HG02798 (cell line): ENCODE results near the gene SENP5.

ENCODE experiments used
- ATAC-seq: cut with Tn5 transposase; IDR thresholded peaks from one replicate; pipeline ENCODE4 v1.9.1; 2021; ENCODE audit warnings: mild to moderate bottlenecking; ENCODE audit not compliant: unreplicated experiment, poor library complexity

SENP5 gene

DNA sequence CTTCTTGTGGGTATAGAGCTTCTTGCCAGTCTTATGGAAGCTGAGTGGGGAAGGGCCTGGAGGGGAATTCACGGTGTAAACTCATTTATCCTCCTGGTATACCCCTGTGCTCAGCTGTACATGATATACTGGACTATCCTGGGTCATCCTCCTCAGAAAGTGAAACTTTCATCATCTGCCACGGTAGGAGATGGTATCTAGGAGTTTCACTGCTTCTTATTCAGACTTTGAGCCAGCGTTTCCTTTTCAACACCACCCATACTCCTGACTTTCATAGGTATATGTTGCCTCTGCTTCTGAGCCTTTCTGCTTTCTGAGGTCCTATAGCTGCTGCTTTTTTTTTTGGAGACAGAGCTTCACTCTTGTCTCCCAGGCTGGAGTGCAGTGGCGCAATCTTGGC lies 15.6 kb downstream of the SENP5 start:
- peak; percentile 60 for ATAC-seq

DNA sequence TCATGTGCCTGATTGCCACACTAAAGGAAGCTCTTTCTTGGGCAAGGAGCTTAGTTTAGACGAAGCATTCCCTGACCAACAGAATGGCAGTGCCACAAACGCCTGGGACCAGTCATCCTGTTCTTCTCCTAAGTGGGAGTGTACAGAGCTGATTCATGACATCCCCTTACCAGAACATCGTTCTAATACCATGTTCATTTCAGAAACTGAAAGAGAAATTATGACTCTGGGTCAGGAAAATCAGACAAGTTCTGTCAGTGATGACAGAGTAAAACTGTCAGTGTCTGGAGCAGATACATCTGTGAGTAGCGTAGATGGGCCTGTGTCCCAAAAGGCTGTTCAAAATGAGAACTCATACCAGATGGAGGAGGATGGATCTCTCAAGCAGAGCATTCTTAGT lies 18.4 kb downstream of the SENP5 start:
- no peak for ATAC-seq

DNA sequence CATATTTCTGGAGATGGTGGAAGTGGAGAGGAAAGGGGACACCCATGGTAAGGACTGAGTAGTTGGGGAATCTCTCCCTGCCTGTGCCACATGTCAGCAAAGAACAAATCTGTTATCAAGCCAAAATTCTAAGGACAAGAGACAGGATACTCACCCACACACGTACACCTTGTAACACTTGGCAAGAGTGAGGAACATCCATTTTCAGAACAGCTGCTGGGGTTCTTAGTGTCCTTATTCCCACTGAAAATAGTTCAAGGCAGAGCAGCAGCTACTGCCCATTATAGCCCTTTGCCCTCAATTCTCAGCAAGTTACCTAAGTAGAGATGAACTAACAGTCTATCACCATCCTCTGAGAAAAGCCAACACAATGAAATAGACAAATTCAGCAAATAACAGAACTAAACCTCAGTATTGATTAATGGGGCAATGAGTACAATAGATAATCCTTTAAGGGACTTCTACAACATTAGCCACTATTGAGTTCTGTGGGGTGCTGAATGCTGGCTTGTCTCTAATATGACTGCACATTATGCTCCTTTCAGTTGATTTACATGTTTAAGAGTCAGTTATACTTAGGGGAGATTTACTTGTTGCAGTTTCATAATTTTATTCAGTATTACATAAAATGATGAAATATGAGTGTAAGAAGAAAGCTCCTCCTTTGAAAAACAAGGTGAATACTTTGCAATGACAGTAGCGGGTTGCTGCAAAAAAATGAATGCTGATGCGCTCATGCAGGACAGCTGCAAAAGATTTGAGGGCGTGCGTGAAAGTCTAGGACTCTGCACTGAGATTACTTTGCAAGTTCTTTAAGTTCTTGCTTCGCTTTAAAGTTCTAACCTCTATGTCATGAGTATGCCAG lies 22.4 kb downstream of the SENP5 start:
- ATAC-seq: no peak

- no peak for ATAC-seq
Measured at GRCh38 chr3:196894557-196895295, 27.0 kb downstream of the SENP5 start.

- ATAC-seq: no peak
Measured at GRCh38 chr3:196896229-196896628, 28.5 kb downstream of the SENP5 start.

GRCh38 chr3:196901768-196902167 lies 34.0 kb downstream of the SENP5 start:
- ATAC-seq: no peak

DNA sequence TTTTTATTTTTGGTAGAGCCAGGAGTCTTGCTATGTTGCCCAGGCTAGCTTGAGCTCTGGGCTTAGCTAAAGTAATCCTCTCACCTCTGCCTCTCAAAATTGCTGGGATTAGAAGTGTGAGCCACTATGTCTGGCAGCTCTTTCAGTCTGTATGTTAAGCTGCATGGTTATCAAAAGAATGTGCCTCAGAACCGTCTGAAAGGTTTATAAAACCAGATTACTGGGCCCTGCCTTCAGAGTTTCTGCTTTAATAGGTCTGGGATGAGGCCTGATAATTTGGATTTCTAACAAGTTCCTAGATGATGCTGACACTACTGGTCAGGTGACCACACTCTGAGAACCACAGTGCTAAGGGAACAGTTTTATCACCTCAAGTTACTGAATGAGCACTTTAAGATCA lies 34.6 kb downstream of the SENP5 start:
- ATAC-seq: no peak

- ATAC-seq: no peak
Measured at GRCh38 chr3:196903740-196904139, 36.0 kb downstream of the SENP5 start.

- no peak for ATAC-seq
Measured at GRCh38 chr3:196914866-196915265, 47.1 kb downstream of the SENP5 start.

DNA sequence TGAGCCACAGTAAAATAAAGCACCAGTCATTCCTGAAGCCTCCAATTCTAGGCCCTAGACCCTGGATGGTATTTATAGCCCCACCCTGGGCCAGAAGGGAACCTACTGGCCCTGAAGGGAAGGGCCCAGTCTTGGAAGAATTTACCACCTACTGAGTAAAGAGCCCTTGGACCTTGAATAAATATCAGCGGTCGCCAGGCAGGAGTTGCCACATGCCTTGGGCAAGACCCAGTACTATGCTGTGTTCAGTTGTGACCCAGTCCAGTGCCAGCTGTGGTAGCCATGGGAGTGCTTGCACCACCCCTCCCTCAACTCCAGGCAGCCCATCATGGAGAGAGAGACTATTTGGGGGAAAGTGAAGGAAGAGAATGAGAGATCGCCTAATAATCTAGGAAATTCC lies 47.7 kb downstream of the SENP5 start:
- ATAC-seq: no peak

DNA sequence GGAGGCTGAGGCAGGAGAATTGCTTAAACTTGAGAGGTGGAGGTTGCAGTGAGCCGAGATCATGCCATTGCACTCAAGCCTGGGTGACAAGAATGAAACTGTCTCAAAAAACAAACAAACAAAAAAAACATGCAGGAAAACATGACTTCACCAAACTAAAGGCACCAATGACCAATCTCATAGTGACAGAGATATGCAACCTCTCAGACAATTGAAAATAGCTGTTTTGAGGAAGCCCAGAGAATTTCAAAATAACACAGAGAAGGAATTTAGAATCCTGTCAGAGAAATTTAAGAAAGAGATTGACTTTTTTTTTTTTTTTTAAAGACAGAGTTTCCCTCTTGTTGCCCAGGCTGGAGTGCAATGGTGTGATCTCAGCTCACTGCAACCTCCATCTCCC lies 48.5 kb downstream of the SENP5 start:
- no peak for ATAC-seq

- ATAC-seq: no peak
Measured at GRCh38 chr3:196916995-196917394, 49.3 kb downstream of the SENP5 start.

DNA sequence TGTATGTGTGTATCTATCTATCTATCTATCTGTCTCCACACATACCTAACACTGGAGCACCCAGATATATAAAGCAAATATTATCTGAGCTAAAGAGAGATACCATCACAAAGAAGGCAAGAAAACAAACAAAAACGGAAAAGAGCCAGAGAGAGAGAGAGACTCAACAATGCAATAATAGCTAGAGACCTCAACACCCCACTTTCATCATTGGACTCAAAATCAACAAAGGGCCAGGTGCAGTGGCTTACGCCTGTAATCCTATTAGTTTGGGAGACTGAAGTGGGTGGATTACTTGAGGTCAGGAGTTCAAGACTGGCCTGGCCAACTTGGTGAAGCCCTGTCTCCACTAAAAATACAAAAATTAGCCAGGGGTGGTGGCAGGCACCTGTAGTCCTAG lies 51.2 kb downstream of the SENP5 start:
- ATAC-seq: no peak

- no peak for ATAC-seq
Measured at GRCh38 chr3:196920733-196921132, 53.0 kb downstream of the SENP5 start.

DNA sequence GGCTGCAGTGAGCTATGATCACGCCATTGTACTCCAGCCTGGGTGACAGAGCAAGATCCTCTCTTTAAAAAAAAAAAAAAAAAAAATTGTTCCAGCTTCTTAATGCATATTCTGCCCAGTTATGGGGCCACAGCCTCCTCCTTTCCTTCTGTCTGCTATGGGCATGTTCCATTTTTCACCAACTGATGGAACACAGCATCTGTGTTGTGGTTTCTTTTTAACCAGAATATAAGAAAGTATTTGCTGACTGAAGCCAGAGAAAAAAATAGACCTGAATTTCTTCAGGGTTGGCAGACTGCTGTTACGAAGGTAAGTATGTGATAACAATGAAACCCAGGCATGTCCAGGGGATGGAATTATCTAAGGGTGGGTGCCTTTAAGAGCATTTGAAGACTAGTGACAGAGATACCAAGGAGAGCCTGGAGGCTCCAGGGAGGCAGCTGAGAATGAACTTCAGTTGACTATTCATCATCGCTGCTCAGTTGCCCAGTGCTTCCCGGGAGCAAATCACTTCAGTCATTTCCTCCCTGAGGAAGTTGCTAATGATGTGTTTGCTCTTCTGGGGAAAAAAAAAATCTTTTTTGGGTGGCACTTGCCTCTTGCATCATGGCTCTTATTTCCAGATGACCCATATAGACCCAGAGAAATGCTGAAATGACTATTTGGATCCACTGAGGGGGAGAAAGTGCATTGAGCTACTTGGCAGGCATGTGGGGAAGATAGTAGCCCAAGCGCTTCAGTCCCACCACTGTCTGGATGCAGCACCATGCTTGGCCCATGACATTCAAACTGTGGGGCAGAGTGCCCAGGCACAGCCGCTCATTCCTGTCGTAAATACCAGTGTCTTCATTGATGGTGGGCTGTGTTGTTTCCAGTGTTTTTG lies 60.1 kb downstream of the SENP5 start:
- no peak for ATAC-seq

- no peak for ATAC-seq
Measured at GRCh38 chr3:196931157-196931556, 63.4 kb downstream of the SENP5 start.

- ATAC-seq: peak; percentile 44
Measured at GRCh38 chr3:196931828-196932587, 64.3 kb downstream of the SENP5 start.

GRCh38 chr3:196932600-196932999 lies 64.9 kb downstream of the SENP5 start:
- ATAC-seq: no peak

DNA sequence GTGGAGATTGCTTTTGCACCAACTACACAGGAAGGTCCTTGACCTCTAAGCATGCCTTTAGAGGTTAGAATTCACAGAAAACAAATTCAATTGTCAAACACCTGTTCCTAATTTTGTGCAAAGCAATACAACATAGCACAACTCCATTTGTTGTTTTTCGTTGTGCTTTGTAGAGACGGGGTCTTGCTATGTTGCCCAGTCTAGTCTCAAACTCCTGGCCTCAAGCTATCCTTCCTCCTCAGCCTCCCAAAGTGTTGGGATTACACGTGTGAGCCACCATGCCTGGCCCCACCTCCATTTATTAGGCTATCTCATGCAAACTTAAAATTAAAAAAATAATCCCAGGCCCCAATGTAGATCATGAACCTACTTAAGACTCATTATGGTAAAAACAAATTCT lies 68.6 kb downstream of the SENP5 start:
- no peak for ATAC-seq

DNA sequence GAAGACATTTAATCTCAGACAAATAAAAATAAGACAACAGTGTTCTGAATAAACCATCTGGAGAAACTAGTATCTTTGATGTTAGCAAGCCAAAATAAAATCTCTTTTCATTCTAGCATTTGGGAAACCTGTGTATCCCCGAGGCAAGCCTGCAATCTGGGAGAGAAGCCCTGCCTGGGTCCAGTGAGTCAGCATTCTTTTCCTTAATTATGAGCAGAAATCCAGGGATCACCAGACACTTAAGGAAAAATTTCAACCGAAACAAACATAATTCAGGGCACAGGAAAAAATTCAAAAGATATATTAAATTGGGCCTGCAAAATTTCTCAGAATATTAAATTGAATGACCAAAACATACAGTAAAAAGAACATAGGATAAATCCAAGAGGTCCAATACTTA lies 70.4 kb downstream of the SENP5 start:
- ATAC-seq: no peak
